Panc1 (cell line): ENCODE results near the gene OR2T3.

Source experiments
- CTCF ChIP-seq: fragments of 450-650 bp; IDR thresholded peaks from 2 replicates; pipeline ENCODE4 v1.5.1; 2017; ENCODE audit warnings: mild to moderate bottlenecking
- POLR2AphosphoS5 ChIP-seq: IDR thresholded peaks from 2 replicates; pipeline ENCODE4 v1.6.1; 2012; ENCODE audit warnings: mild to moderate bottlenecking, low read depth, low read length, moderate library complexity
- REST ChIP-seq, 2 experiments: IDR thresholded peaks; 2 replicates each; pipeline ENCODE4 v1.6.1; 2011 to 2012; ENCODE audit warnings: low read depth in 2 of 2, control low read depth in 1 of 2, low read length in 1 of 2, mild to moderate bottlenecking in 1 of 2, moderate library complexity in 1 of 2; ENCODE audit not compliant: insufficient read depth in 1 of 2
- SIN3A ChIP-seq: IDR thresholded peaks from 2 replicates; pipeline ENCODE4 v1.6.1; 2012; ENCODE audit warnings: low read depth, mild to moderate bottlenecking, low read length, moderate library complexity, borderline replicate concordance; ENCODE audit not compliant: insufficient read depth
- TCF7L2 ChIP-seq: IDR thresholded peaks from 2 replicates; pipeline ENCODE4 v1.6.1; 2011; ENCODE audit warnings: mild to moderate bottlenecking, low read depth, low read length, inconsistent platforms

GRCh38 chr1:248521856-248522255 is 48.7 kb downstream of the OR2T3 start:
- TF ChIP-seq CTCF (no peak), POLR2AphosphoS5 (no peak), REST (IDR thresholded peaks at IDR 0.05; ENCODE audit: insufficient read depth in 1 of 2, low read depth in 2 of 2, low read length in 1 of 2) (no peak), TCF7L2 (no peak), SIN3A (no peak)
